Neural progenitor cell (in vitro differentiated cells): ENCODE data around the gene RNF138.

Experiments used
- CTCF ChIP-seq: fragments of 200-600 bp; sonication (generic); IDR thresholded peaks from 2 replicates; pipeline ENCODE4 v1.5.1; 2017; ENCODE audit warnings: antibody characterized with exemption, mild to moderate bottlenecking
- EZH2 ChIP-seq: fragments of 200-600 bp; sonication (generic); IDR thresholded peaks from 2 replicates; pipeline ENCODE4 v1.6.1; 2017; ENCODE audit warnings: antibody characterized with exemption, mild to moderate bottlenecking, moderate library complexity
- EZH2phosphoT487 ChIP-seq: fragments of 200-600 bp; sonication (generic); IDR thresholded peaks from 2 replicates; pipeline ENCODE4 v1.6.1; 2017; ENCODE audit warnings: antibody characterized with exemption

GRCh38 chr18:32096946-32097345 lies 5.3 kb downstream of the RNF138 start:
- no peak for TF ChIP-seq CTCF
- no peak for TF ChIP-seq EZH2
- TF ChIP-seq EZH2phosphoT487, result no peak
